HG03565 (cell line): ENCODE results near the gene TRIM14.
A peak's percentile ranks its signal among the peaks of the same experiment; 100 is the strongest.
"Not testable (repeated sequence)": the region's sequence is repeated elsewhere in the genome, so short reads cannot be mapped to it uniquely, and the experiment has no call there.

ENCODE experiments used
- ATAC-seq: cut with Tn5 transposase; IDR thresholded peaks from one replicate; pipeline ENCODE4 v1.9.1; 2021; ENCODE audit warnings: mild to moderate bottlenecking, moderate library complexity; ENCODE audit not compliant: unreplicated experiment

Gene TRIM14

GRCh38 chr9:98142182-98142907 is 23.3 kb upstream of the TRIM14 start:
- no peak for ATAC-seq

GRCh38 chr9:98140503-98140902 is 21.5 kb upstream of the TRIM14 start:
- no peak for ATAC-seq

- ATAC-seq, result no peak
Measured at GRCh38 chr9:98136489-98136888, 17.5 kb upstream of the TRIM14 start.

GRCh38 chr9:98135938-98136337 is 16.9 kb upstream of the TRIM14 start:
- ATAC-seq, result no peak

GRCh38 chr9:98135558-98135934 is 16.5 kb upstream of the TRIM14 start:
- ATAC-seq, result no peak

- no peak for ATAC-seq
Measured at GRCh38 chr9:98134702-98135557, 15.9 kb upstream of the TRIM14 start.

GRCh38 chr9:98132806-98133631 is 14.0 kb upstream of the TRIM14 start:
- no peak for ATAC-seq

GRCh38 chr9:98132158-98132557 is 13.1 kb upstream of the TRIM14 start:
- no peak for ATAC-seq

- ATAC-seq, result no peak
Measured at GRCh38 chr9:98130576-98131228, 11.7 kb upstream of the TRIM14 start.

GRCh38 chr9:98130060-98130459 is 11.0 kb upstream of the TRIM14 start:
- ATAC-seq, result not testable (repeated sequence)

- ATAC-seq, result no peak
Measured at GRCh38 chr9:98129451-98129881, 10.4 kb upstream of the TRIM14 start.

GRCh38 chr9:98128316-98128715 is 9.3 kb upstream of the TRIM14 start:
- ATAC-seq, result no peak

- ATAC-seq, result no peak
Measured at GRCh38 chr9:98127226-98127625, 8.2 kb upstream of the TRIM14 start.

- no peak for ATAC-seq
Measured at GRCh38 chr9:98124637-98125426, 5.8 kb upstream of the TRIM14 start.

- ATAC-seq, result not testable (repeated sequence)
Measured at GRCh38 chr9:98124091-98124490, 5.1 kb upstream of the TRIM14 start.

- ATAC-seq, result no peak
Measured at GRCh38 chr9:98121058-98121457, 2.0 kb upstream of the TRIM14 start.

GRCh38 chr9:98120476-98120875 is 1.5 kb upstream of the TRIM14 start:
- ATAC-seq, result no peak

- peak; percentile 46 for ATAC-seq
Measured at GRCh38 chr9:98117984-98118639, 910 bp downstream of the TRIM14 start.

- ATAC-seq, result not testable (repeated sequence)
Measured at GRCh38 chr9:98117097-98117496, 1.9 kb downstream of the TRIM14 start.
